Stimulated activated CD4-positive, alpha-beta T cell treated with anti-CD3 and anti-CD28 coated beads, Interleukin-1b, Interleukin-23, amount 100 ng/mL, for 48 hours (primary cell): ENCODE results near the gene IER5L.

ENCODE experiments used
- DNase-seq: peaks from one replicate; pipeline ENCODE4 v3.0.0-alpha.2; 2020

Gene IER5L

GRCh38 chr9:129160712-129161533, 17.1 kb downstream of the IER5L start:
- no peak for DNase-seq

GRCh38 chr9:129156163-129156562, 21.9 kb downstream of the IER5L start:
- DNase-seq: no peak

DNA sequence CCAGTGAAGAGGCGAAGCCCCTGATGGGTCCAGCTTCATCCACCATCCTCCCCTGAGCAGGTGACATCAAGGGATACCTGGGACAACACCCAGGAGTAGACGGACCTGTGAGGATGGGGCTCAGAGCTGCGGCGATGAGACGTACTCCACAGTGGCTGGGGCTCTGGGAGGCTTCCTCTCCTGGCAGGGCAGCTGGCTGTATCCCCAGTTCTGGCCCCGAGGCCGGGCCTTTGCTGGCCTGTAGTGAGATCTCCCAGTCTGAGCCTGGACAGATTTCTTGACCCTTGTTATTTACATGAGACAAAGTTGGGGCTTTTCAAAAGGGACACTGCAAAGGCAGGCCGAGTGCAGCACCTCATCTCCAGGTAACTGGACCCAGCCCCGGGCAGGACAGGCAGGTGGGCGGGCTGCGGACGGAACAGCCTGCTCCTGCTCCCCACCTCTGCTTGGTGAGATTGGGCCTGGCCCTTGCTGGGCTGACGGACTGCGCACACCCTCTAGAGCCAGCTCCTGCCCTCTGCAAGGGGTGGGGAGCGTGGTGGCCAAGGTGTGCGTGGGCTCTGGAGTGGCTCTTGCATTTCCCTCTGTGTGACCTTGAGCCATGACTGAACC, 23.1 kb downstream of the IER5L start:
- no peak for DNase-seq

GRCh38 chr9:129151469-129151868, 26.6 kb downstream of the IER5L start:
- DNase-seq: no peak

GRCh38 chr9:129150672-129151211, 27.3 kb downstream of the IER5L start:
- no peak for DNase-seq

GRCh38 chr9:129150122-129150521, 27.9 kb downstream of the IER5L start:
- no peak for DNase-seq

DNA sequence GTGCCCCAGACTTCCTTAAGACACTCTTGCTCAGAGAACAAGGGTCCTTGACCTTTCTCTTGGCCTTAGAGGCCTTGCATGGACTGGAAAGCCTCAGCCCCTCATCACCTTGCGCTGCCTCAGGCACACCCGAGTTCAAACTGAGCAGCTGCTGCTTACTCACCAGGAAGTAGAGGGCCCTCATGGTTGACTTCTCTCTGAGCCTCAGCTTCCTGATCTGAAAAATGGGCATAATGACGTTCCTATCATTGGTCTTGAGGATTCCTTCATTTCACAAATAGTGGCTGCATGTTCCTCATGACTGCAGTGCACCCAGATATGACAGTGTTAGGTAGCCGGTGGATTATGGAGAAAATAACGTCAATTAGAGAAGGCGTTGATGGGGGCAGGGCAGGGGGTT, 28.6 kb downstream of the IER5L start:
- DNase-seq: no peak

- DNase-seq: no peak
Measured at GRCh38 chr9:129148463-129149204, 29.4 kb downstream of the IER5L start.

DNA sequence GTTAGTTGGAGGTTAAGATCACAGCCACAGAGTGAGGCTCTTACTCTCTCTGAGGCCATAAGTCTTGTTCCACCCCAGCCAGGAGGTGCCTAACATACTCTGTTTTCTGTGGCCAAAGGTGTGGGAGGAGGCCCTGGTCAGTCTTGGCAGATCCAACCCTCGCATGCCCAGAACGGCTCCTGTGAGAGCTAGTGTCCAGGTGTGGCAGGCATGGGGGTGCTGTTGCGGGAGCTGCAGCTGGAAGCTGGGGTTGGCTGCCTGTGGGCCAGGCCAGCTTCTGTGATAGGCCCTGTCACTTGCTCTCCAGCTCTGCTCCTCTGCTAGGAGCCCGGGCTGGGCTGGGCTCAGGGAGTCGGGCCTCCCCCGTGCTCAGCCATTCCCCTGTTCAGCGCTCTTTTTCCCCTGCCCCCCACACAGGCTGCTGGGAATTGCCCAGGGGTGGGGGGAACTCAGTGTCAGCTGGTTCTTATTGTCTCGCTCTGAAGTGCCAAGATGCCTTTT, 31.6 kb downstream of the IER5L start:
- DNase-seq: no peak

DNA sequence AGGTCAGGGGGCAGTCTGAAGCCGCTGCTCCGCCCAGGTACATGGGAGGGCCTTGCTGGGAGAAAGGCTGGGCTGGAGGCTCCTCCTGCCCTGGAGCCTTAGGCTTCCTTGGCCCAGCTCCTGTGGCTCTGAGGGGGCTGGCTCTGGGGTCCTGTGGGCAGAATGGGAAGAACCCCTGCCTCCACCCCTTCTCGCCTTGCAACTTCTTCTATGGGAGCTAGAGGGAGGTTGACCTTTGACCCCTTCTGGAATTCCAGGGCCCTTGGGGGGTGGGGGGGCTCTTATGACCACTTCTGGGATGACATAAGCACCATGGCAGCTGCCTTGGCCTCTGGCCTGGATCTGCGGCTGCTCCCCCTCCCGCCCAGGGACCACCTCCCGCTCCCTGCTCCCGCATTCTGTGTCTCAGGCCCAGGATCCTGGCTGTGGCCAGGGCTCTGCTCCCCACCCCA, 32.2 kb downstream of the IER5L start:
- DNase-seq: no peak

DNA sequence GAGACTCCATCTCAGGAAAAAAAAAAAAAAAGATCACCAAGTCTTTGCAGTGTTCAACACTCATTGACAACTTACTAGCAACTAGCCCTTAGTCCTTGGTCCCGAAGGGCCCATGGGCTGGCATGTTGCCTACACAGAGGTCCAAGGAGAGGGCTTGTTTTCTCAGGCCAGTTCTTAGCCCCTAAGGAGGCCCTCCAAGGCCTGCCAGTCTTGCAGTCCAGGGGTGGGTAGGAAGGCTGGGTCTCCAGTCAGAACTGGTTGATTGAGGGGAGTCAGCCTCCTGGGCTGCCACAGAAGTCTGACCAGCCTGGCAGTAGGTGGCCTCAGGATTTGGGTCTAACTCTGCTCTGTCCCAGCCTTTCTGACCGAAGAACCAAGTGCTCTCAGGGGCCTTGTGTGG, 32.7 kb downstream of the IER5L start:
- no peak for DNase-seq

GRCh38 chr9:129143031-129143927, 34.8 kb downstream of the IER5L start:
- DNase-seq: peak; percentile 65

DNA sequence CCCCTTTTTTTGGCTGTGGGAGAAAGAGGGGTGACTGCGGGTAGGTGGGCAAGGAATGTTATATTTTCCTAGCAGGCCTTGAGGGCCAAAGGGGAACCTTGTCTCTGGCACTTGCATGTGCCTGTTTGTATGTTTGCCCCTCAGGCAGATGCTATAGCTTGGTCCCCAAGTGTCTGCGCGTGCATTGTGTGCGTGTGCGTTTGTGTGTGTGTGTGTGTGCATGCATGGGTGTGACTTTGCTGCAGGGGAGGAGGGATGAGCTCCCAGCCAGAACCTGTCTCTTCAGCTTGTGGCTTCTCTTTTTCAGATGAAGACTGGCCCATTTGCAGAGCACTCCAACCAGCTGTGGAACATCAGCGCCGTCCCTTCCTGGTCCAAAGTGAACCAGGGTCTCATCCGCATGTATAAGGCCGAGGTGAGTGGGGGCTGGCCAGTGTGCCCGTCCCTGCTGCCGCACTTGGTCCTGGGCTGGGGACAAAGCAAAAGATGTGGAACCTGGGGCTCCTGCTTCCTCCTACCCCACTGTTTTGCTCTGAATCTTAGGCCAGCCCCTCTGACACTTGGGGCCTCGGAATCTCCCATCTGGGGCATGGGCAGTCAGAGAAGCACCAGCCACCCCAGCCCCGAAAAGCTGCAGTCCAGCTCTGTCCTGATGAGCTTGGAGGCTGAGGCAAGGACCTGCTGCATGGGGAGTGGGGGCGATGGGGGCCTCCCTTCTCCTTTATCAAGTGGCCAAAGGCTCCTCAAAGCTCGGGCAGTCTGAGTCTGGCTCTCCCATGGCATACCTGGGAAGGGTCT, 35.7 kb downstream of the IER5L start:
- no peak for DNase-seq

- DNase-seq: no peak
Measured at GRCh38 chr9:129141066-129142041, 36.7 kb downstream of the IER5L start.

GRCh38 chr9:129140397-129141065, 37.5 kb downstream of the IER5L start:
- DNase-seq: peak; percentile 28

DNA sequence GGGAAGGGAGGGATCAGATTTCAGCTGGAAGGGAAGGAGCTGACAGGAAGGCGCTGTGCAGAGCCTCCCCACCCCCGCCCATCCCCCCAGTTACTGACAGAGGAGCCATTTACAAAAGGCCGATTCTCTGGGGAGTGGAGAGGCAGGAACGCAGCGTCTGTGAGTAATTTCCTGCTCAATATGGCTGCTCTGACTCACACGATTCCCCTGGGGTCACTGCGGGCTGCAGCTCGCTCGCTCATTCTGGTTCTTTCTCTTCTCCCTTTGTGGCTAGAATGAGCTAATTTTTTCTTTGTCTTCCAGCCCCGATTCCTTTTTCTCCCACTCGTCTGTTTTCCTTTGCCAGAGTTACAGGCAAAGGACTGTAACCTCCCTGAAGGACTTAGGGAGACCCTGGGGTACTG, 38.1 kb downstream of the IER5L start:
- peak; percentile 88 for DNase-seq

DNA sequence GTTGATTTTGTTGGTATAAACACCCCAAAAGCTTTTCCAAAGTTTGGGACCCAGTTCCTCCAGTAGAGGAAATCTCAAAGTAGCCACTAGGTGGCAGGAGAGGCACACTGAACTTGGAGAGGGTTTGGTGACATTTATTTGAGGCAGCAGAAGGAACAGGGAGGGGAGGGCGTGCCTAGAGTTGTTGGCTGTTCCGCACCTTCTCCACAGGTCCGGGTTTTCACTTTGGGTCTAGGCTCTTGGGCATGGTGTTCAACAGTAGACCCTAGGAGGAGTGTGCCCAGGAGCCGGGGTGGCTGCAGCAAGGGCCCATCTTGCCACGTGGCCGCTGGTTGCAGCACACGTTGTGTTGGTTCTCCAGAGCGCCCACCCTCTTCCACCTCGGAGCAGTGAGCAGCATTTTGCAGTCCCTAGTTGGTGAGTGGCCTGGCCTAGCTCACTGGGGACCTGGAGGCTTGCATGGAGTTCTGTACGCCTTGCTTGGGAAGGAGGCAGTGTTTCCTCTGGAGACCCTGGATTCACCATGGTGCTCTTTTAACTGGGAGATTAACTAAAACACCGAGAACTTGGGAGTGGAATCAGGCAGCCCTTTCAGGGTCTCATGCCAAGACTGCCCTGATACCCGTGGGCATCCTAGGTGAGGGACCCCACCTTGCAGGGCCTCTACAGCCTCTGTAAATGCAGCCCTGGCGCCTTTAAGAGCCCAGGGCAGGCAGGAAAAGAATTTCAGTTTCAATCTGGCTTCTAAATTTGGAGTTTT, 38.6 kb downstream of the IER5L start:
- DNase-seq: peak; percentile 72

DNA sequence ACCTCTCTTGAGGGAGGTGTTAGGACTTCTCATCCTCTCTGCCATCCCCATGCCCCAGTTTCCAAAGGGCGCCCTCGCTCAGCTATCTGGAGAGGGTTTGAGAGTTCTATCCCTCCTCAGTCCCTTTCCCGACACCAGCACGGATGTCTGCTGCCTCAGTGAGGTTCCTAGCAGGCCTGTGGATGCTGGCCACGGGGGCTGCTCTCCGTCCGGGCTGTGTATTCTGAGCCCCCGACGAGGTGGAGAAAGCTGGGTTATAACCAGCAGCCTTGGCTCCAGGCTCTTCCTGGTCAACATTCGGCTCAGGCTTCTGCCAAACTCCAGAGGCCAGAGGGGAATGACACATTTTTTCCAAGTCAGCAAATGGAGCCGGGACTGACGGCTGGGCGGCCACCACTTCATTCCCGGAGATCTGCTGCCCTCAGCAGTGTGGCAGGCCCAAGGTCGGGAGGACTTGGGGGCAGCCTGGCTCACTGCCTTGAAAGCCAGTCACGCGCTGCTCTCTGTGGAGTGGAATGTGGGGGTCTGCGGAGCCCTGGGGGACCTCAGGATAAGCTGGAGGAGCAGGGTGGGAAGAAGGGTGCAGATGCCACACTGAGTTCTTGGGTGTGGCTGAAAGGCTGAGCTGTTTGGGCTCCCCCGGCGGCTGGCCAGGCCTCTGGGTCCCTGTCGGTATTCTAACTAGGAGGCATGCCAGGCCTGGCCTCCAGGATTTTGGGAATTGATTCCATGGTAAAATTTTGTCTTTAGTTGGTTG, 39.4 kb downstream of the IER5L start:
- no peak for DNase-seq
